C4-2B (cell line): ENCODE data around the gene TTLL7.

ENCODE experiments used
- CTCF ChIP-seq: fragments of 450-650 bp; conservative IDR thresholded peaks from 2 replicates; pipeline ENCODE4 v1.5.1; 2017; ENCODE audit warnings: mild to moderate bottlenecking
- ZFX ChIP-seq: fragments of 450-650 bp; IDR thresholded peaks from 2 replicates; pipeline ENCODE4 v1.6.1; 2017

- TF ChIP-seq CTCF: peak; percentile 67
- no peak for TF ChIP-seq ZFX
Observed at GRCh38 chr1:83860490-83861221, 138.3 kb downstream of the TTLL7 start.
